HG03025 (cell line): ENCODE data around the gene RBMS3.
"Not testable (repeated sequence)": the region's sequence is repeated elsewhere in the genome, so short reads cannot be mapped to it uniquely, and the experiment has no call there.

Experiments
- ATAC-seq: cut with Tn5 transposase; IDR thresholded peaks from one replicate; pipeline ENCODE4 v1.9.1; 2021; ENCODE audit warnings: mild to moderate bottlenecking, moderate library complexity; ENCODE audit not compliant: unreplicated experiment, low FRiP score

Gene RBMS3

DNA sequence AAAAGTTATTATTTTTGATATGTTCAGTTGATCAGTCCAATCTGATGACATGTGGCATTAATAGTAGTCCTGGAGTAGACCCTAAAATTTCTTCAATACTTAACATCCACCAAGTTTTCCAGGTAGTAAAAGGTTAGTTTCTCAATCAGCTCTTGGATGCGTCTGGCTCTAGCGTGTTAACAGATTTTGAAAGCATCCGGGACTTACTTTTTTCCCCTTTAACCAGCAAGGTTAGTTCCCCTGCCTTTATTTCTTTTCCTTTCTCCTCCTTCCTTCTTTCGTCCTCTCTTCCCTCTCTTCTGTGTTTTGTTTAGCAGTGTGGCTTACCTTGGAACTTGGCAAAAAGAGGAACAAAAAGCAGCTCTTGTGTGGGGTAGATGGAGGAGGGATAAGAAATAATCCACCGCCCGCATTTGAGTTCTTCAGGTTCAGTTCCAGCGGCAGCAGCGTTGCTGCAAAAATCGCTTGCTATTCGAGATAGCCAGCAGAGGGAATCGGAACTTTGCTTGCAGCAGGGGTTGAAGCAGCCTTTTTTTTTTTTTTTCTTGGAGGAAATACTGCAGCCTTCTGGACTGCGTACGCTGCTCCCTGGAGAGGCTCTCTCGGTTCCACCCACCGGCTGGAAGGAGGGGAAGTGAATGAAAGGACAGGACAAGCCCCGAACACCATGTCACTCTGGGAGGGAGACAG, at the start of gene RBMS3:
Gene RBMS3, plus strand, starts transcription at position 668 of the 690 bp plus-strand sequence.
- ATAC-seq = no peak

DNA sequence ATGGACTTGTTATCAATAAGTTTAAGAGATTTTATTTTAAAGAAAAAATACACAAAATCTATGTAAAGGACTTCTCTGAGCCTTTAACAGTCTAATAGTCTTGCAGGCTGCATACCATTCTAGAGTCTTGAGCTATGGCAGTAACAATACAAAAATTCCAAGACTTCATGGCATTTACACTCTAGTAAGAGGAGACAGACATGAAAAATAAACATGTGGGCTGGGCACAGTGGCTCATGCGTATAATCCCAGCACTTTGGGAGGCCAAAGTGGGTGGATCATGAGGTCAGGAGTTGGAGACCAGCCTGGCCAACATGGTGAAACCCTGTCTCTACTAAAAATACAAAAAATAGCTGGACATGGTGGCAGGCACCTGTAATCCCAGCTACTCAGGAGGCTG, 47.7 kb upstream of the RBMS3 start:
- ATAC-seq = not testable (repeated sequence)

DNA sequence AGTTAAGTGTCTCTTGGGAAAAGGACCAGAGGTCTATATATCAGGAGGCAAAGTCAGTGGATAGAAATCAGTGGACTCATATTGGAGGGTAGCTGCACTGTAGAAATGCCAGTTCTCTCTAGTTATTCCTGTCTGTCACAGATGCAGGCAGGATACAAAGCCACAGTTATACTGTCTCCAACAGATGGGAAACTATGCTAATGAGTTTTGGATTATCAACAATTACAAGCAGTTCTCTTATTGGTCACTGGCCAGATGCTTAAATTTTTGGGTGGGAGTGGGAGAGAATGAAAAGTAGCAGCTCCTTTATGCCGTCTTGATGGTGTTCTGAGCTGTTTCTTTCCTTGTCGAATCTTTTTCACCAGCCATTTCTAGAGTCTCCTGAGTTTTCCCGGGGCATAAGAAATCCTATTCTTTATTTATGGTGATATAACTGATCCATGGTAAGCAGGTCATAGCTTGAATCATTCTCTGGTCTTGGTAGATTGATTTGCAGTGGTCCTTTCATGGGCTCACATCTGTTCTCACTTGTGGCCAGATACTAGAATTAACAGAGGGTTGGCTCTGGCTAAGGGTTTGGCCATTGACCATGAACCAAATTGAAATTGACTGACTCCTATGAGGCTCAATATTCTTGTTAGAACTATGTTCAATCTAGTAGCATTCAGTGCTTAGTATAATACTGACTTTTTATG, 44.6 kb upstream of the RBMS3 start:
- no peak for ATAC-seq

DNA sequence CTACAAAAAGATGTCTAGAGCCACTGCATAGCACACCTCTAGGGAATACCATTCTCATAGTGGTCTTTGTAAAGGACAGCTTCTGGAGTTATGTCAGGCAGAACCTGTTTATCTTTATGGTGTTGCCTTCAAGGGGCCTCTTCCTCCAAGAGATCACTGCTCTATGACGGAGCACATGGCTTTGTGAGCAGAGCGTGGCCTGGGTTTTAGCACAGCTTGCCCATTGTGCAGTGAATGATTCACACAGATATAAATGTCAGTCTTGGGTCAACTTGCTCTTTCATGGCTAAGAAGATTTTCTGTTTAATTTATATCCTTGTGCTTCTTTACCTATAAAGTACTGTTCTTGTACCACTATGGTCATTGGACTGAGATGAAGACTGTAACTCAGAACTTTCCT, 41.5 kb upstream of the RBMS3 start:
- no peak for ATAC-seq

DNA sequence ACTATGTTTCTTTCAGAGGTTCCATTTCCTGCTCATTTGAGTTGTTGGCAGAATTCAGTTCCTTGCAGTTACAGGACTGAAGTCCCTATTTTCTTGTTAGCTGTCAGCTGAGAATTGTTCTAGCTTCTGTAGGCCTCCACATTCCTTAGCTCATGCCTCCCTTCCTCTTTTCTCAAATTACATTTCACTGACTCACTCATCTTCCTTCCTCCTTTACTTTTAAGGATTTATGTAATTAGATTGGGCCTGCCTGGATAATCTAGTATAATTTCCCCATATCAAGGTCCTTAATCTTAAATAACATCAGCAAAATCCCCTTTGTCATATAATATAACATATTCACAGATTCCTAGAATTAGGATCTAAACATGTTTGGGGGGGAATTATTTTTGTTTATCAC, 40.6 kb upstream of the RBMS3 start:
- no peak for ATAC-seq

DNA sequence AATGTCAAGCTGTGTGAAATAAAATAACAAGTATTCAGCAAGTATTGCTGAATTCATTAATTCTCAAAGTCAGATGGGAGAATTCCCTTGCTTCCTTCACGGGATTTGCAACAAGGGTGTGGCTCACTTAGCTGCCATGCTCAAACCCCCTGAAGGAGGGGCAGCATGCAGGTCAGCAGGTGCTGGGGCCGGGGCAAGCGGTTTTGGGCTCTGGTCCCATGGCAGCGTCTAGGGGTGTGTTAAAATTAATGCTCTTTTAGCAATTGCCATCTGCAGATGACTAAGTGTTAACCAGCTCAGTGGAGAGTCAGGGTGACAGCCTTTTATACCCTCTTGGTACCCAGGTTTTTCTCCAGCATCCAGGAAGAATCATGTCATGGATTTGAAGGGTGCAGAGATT, 40.0 kb upstream of the RBMS3 start:
- ATAC-seq = no peak

DNA sequence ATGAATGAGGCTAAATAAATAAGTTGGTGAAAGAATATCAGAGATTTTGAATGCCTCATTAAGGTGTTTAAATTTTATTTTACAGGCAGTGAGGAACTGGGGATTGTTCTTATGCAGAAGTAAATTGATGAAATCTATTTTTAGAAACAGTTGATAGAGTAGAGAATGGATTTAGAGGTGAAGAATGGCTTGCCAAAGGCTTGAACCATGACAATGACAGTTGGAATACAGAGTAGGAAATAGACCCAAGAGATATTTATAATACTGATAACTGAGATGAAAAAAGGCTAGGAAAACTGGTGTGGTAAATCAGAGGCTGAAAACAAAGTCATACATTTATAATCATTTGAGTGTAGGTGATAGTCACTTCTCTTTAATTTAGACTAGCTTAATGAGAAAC, 39.0 kb upstream of the RBMS3 start:
- ATAC-seq = no peak

DNA sequence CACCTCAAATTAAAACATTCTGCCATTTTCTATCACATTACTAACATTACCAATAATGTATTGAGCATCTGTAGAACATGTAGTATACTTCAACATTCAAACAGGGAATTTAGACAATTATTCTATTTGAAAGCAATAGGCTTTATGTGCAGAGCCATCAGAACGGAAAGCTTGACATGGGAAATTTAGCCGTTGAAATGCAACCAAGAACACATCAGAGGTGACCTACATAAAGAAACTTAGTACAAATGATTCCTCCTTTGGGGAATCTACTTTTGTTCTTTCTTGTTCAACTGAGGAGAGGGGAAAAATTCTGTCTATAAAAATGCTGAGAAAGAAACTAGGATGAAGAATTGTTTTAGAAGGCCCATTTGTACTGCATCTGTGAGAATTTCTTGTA, 38.6 kb upstream of the RBMS3 start:
- no peak for ATAC-seq

DNA sequence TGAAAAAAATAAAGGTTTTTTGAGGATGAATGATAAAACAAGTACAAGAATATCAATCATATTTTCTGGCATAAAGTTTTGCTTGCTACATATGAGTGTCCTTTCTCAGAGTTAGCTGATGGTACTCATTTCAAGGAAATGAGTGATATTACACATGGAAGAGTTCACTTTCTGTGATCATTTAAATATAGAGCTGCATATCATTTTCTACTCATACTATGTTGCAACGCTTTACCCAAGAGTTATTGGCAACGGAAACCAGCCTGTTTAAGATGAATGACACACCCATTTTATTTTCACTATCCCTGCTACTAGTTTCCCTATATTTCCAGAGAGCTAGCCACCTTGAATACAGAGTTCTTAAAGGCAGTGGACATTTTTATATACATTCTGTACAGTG, 35.4 kb upstream of the RBMS3 start:
- ATAC-seq = no peak

DNA sequence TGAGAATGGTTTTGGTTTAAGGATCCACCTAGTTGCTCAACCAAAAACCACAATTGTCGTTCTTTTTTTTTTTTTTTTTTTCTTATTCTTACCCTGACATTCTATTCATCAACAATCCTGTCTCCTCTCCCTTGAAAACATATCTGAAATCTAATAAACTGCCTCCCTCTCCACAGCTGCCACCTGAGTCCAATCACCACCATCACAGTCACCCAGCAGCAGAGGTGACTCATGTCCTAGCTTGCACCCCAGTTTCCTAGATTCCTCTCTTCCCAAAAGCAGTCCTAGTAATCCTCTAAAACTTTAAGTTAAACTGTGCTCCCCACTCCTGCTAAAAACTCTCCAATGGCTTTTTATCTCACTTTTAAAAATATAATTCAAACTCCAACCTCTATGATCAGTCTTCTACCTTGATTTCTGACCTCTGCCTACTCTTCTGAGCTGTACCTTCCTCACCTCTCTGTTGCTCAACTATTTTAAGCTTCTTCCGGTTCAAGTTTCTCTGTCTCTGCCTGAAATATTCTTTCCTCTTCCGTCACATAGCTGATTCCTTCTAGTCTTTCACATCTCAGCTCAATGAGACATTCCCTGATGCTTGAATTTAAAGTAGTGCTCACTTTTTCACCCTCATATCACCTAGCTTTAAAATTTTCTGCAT, 33.7 kb upstream of the RBMS3 start:
- ATAC-seq = no peak

DNA sequence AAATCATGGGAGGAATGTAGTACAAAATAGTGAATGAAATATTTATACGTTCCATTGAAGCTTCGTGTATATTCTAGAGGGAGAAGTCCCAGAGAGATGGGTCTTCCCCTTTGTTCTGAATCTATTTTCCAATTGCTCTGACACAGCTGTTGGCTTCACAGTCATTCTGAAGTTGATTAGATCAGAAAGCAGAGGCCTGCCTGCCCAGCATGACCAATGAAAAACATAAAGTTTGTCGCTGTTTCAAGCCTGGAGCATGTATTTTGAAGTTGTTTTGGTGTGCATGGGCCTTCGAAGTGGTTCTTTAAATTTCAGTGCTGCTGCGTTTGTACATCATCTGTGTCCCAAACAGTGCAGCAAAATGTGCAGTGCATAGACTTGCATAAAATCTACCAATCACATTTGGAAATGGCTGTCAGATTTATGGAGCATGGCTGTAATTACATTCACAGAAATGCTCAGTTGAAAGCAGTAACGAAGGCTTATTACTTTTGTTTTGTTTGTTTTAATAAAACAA, 31.0 kb upstream of the RBMS3 start:
- ATAC-seq = no peak

DNA sequence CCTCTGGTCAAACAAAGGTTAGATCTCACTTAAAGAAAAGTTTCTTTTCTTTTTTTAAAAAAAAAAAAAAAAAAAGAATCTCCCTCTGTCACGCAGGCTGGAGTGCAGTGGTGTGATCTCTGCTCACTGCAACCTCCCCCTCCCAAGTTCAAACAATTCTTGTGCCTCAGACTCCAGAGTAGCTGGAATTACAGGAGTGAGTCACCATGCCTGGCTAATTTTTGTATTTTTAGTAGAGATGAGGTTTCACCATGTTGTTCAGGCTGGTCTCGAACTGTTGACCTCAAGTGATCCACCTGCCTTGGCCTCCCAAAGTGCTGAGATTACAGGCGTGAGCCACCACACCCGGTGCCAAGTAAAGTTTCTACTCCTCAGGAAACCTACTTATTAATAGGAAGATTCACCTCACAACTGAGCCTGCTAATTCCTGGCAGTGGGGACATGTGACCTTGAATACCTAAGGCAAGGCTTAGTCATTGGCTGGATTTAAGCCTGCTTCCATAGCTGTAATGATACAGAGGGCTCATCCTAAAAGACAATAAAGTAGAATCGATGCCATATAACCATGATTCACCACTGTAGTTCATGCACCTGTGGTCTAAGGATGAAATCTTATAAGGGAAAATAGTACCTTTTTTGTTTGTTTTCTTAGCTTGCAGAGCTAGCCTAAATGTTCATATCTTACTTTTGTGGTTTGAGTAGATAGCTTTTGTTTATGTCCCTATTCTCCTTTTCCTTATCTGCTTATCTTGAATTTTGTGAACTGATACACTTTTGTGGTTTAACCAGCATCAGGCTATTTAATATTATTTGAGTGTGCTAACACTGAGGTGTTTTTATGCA, 24.8 kb upstream of the RBMS3 start:
- no peak for ATAC-seq

DNA sequence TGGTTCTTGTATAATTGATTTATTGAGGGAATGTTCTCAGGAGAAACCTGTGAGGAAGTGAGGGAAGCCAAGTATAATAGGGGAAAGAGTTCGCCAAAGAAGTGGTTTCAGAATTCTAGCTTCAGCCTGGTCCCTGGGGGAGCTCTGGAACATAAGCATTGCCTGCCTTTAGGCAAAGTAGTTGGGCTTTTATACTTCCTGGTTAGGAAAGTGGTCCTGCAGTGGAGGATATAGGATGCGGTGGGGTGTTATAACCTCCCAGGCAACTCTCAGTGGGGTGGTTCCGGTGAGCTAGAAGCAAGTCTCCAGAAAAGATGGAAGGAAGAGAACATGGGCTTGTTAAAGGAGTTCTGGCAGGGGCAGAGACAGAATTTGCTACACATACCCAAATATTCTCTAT, 22.7 kb upstream of the RBMS3 start:
- no peak for ATAC-seq

DNA sequence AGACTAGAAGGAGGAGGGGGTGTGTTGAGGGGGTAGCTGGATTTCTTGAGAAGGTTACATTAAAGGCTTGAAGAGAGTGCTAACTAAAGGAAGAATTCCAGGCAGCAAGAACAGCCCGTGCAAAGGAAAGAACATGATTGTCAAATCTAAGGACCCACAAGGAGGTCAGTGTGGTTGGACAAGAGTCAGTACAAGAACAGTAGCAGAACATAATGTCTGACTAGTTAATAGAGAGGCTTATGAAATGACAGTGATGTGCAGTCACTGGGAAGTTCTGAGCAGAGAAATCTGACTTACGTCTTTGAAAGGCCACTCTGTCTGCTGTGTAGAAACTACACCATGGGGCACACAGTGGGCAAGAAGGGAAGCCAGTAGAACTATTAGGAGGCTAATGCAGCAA, 19.8 kb upstream of the RBMS3 start:
- ATAC-seq = no peak

DNA sequence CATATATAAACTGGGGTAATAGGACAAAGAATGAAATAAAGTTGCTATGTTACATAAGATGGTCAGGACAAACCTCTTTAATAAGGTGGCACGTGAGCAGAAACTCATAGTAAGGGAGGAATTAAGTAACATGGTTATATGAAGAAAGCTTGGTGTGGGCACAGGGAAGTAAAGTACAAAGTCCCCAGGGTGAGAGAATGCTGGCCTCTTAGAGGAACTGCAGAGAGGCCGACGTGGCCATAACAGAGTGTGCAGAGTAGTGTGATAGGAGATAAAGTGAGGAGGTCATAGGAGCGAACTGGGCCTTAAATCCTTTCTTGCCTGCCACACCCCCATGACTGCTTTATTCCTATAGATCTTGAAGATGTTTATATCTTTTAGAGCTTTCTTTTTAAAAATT, 17.4 kb upstream of the RBMS3 start:
- ATAC-seq = no peak

DNA sequence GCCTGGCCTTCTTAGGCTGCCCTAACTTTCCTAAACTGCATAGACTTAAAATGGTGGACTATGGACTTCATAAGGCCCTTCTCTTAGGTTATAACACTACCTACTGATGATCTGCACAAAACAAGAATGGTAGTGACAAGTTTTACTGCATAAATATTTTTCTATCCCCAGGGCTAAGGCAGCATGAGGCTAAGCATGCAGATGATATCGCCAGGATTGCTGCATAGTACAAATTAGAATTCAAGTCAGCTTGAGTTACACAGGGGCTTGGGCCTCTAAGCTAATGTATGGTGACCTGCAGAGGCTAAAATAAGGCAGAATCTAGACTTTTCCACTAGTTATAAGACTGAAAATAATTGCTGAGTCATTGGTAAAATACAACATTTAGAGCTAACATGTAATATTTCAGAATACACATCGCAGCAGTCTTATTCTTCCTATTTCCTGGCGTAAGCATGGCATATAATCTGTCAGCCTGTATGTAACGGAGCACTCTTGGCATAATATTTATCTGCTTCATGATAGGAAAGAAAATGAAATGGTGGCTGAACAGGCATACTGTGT, 15.3 kb upstream of the RBMS3 start:
- ATAC-seq = no peak

DNA sequence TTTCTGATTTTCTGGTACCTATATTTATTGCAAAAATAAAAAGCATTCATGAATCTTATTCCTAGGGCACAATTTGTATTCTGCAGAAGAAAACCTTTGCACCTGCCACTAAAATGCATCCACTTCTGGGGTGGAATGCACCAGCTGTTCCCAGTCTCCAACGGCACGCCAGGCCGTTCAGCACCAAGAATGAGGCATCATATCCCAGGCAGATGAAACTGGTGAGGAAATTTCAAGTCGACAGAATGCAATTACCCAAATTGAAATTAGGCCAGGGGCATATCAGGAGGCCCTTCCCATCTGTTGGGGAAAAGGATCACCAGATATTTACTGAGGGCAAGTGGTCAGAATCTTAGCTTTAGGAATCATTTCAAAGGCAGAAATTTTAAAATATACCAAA, 13.6 kb upstream of the RBMS3 start:
- no peak for ATAC-seq

DNA sequence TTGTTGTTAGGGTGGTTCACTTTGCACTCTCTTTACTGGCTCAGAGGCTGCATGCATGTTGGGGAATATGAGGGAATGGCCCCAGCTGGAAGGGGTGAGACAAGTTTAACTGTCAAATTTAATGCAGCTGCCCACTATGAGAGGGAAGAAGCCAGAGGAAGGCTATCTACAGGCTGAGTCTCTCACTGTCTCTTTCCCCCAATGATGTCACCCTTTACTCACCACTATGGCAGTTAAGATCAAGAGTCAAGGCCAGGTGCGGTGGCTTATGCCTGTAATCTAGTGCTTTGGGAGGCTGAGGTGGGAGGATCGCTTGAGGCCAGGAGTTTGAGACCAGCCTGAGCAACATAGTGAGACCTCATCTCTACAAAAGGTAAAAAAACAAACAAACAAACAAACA, 12.2 kb upstream of the RBMS3 start:
- no peak for ATAC-seq

DNA sequence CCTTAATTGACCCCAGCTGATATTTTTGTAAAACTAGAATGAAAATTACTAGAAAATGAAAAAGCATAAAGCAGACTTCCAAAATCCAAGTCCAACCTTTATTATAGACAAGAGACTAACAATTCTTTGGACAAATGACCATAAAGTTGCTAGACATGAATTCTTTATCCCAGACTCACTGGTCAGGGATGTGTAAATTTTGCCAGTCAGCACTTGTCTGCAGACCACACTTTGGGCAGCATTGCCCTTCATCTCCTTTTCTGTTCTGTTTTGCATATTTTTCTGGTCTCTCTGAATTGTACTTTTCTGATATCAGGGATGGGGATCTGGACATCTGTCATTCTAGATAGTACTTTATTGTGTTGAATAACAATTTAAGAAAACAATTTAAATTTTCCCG, 10.1 kb upstream of the RBMS3 start:
- no peak for ATAC-seq

DNA sequence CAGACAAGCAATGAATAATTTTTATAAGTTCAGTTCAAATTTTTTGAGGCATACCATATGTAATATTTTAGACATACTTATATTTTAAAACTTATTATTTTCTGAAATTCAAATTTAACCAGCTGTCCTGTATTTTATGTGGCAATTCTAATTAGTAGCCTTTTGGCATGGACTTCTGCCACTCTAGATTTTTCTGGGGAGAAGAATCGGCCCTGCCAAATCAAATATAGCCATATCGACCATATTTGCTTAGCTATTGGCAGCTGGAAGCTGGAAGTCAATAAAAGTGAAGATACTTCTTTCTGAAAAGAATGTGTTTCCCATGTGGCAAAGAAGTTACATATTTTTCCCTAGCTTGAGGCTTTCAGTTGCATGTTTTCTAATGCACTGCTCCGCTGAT, 9.4 kb upstream of the RBMS3 start:
- no peak for ATAC-seq

DNA sequence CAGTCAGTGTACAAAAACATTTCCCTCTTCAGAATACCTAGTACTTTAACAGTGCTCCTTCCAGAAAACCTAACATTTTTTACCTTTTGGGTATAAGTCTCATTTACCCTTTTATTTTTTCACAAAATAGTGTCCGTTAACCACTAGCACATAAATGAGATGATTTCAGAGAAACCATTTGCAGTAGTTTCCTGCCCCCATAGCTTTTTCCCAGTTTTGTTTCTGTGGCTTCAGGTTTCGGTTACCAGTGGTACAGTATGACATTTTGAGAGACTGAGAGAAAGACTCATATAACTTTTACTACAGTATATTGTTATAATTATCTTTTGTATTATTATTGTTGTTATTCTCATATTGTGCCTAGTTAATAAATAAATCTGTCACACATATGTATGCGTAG, 6.2 kb upstream of the RBMS3 start:
- ATAC-seq = no peak
